H9 (cell line): ENCODE measurements around the gene CHCHD6. TPM values are rescaled to one million over a fixed set of nuclear protein-coding genes. Genes with fewer than 3 reads are reported as not detected.
A peak's percentile ranks its signal among the peaks of the same experiment; 100 is the strongest.

Experiments
- DNase-seq: peaks from one replicate; pipeline ENCODE4 v3.0.0-alpha.2; 2017
- H2AFZ ChIP-seq: one replicate; pipeline ENCODE4 v1.6.1; 2013; ENCODE audit warnings: mild to moderate bottlenecking, low read length, control low read depth, moderate library complexity
- H2AK5ac ChIP-seq: 2 replicates; pipeline ENCODE4 v1.6.1; 2013; ENCODE audit warnings: low read length, control low read depth, mixed read lengths; ENCODE audit not compliant: insufficient read length
- H2BK120ac ChIP-seq: one replicate; pipeline ENCODE4 v1.6.1; 2013; ENCODE audit warnings: low read depth, mild to moderate bottlenecking, low read length, control low read depth, inconsistent platforms; ENCODE audit not compliant: poor library complexity, severe bottlenecking
- H2BK12ac ChIP-seq: 2 replicates; pipeline ENCODE4 v1.6.1; 2013; ENCODE audit warnings: low read length, control low read depth, mixed read lengths, low read depth; ENCODE audit not compliant: insufficient read length
- H2BK15ac ChIP-seq: 2 replicates; pipeline ENCODE4 v1.6.1; 2013; ENCODE audit warnings: low read depth, low read length, control low read depth
- H2BK20ac ChIP-seq: one replicate; pipeline ENCODE4 v1.6.1; 2013; ENCODE audit warnings: low read depth, mild to moderate bottlenecking, low read length, control low read depth, inconsistent platforms; ENCODE audit not compliant: poor library complexity, severe bottlenecking
- H2BK5ac ChIP-seq: 2 replicates; pipeline ENCODE4 v1.6.1; 2013; ENCODE audit warnings: low read length, control low read depth, mixed read lengths; ENCODE audit not compliant: insufficient read length
- H3K14ac ChIP-seq: 2 replicates; pipeline ENCODE4 v1.6.1; 2013; ENCODE audit warnings: low read length, control low read depth; ENCODE audit not compliant: insufficient read depth
- H3K18ac ChIP-seq: 2 replicates; pipeline ENCODE4 v1.6.1; 2013; ENCODE audit warnings: low read depth, mild to moderate bottlenecking, mixed read lengths, low read length, control low read depth; ENCODE audit not compliant: insufficient read length
- H3K23ac ChIP-seq: 2 replicates; pipeline ENCODE4 v1.6.1; 2013; ENCODE audit warnings: low read length, control low read depth, mixed read lengths, low read depth; ENCODE audit not compliant: insufficient read length
- H3K23me2 ChIP-seq: 2 replicates; pipeline ENCODE4 v1.6.1; 2013; ENCODE audit warnings: low read depth, mild to moderate bottlenecking, mixed read lengths, low read length, control low read depth; ENCODE audit not compliant: insufficient read length, poor library complexity, severe bottlenecking
- H3K27ac ChIP-seq: 2 replicates; pipeline ENCODE4 v1.5.1; 2013; ENCODE audit warnings: low read length, control low read depth, mixed read lengths, low read depth; ENCODE audit not compliant: insufficient read length
- H3K27me3 ChIP-seq: 2 replicates; pipeline ENCODE4 v1.6.1; 2013; ENCODE audit warnings: low read length, control low read depth, inconsistent platforms; ENCODE audit not compliant: insufficient read depth
- H3K4ac ChIP-seq: 2 replicates; pipeline ENCODE4 v1.6.1; 2013; ENCODE audit warnings: low read depth, mild to moderate bottlenecking, control low read depth, inconsistent platforms, low read length, moderate library complexity
- H3K4me1 ChIP-seq: 2 replicates; pipeline ENCODE4 v1.6.1; 2013; ENCODE audit warnings: low read length, control low read depth, inconsistent platforms; ENCODE audit not compliant: insufficient read depth
- H3K4me2 ChIP-seq: 2 replicates; pipeline ENCODE4 v1.6.1; 2013; ENCODE audit warnings: low read length, control low read depth, mixed read lengths; ENCODE audit not compliant: insufficient read length, insufficient read depth
- H3K56ac ChIP-seq: 2 replicates; pipeline ENCODE4 v1.6.1; 2013; ENCODE audit warnings: low read depth, mild to moderate bottlenecking, mixed read lengths, low read length, control low read depth; ENCODE audit not compliant: insufficient read length
- H3K79me1 ChIP-seq: 2 replicates; pipeline ENCODE4 v1.6.1; 2013; ENCODE audit warnings: low read depth, mild to moderate bottlenecking, moderate library complexity, low read length, control low read depth, inconsistent platforms; ENCODE audit not compliant: insufficient read depth, poor library complexity, severe bottlenecking
- H3K79me2 ChIP-seq: 2 replicates; pipeline ENCODE4 v1.6.1; 2013; ENCODE audit warnings: low read length, control low read depth, inconsistent platforms; ENCODE audit not compliant: insufficient read depth
- H3K9ac ChIP-seq: 2 replicates; pipeline ENCODE4 v1.6.1; 2013; ENCODE audit warnings: low read length, control low read depth, mixed read lengths; ENCODE audit not compliant: insufficient read length; ENCODE audit errors: extremely low read depth
- H3K9me3 ChIP-seq: one replicate; pipeline ENCODE4 v1.6.1; 2013; ENCODE audit warnings: low read depth, low read length, inconsistent platforms; ENCODE audit not compliant: control insufficient read depth
- H3T11ph ChIP-seq: one replicate; pipeline ENCODE4 v1.6.1; 2013; ENCODE audit warnings: mild to moderate bottlenecking, low read length, control low read depth, inconsistent platforms
- H4K20me1 ChIP-seq: one replicate; pipeline ENCODE4 v1.6.1; 2013; ENCODE audit not compliant: control insufficient read depth, insufficient read length, insufficient read depth
- H4K5ac ChIP-seq: 2 replicates; pipeline ENCODE4 v1.6.1; 2013; ENCODE audit warnings: low read depth, mild to moderate bottlenecking, mixed read lengths, low read length, control low read depth; ENCODE audit not compliant: insufficient read length
- H4K8ac ChIP-seq: replicated peaks from 2 replicates; pipeline ENCODE4 v1.6.1; 2013; ENCODE audit warnings: low read length, control low read depth, mixed read lengths, low read depth; ENCODE audit not compliant: insufficient read length
- H4K91ac ChIP-seq: 2 replicates; pipeline ENCODE4 v1.6.1; 2013; ENCODE audit warnings: low read depth, mild to moderate bottlenecking, moderate library complexity, mixed read lengths, low read length, control low read depth; ENCODE audit not compliant: insufficient read length
- H3K27ac Mint-ChIP-seq, 3 experiments: 2 replicates in 2 of 3; 3 replicates in 1 of 3; pipeline ENCODE4 v1.8.0; 2020 to 2021; ENCODE audit warnings: mixed read lengths in 3 of 3, mild to moderate bottlenecking in 1 of 3, moderate library complexity in 1 of 3
- H3K27me3 Mint-ChIP-seq: 2 replicates; pipeline ENCODE4 v1.8.0; 2021; ENCODE audit warnings: low read depth, mild to moderate bottlenecking, moderate library complexity, mixed read lengths
- H3K36me3 Mint-ChIP-seq, 3 experiments: 2 replicates in 2 of 3; 3 replicates in 1 of 3; pipeline ENCODE4 v1.8.0; 2020 to 2021; ENCODE audit warnings: low read depth in 3 of 3, mixed read lengths in 3 of 3; ENCODE audit not compliant: insufficient read depth in 1 of 3
- H3K4me1 Mint-ChIP-seq, 2 experiments: 2 replicates each; pipeline ENCODE4 v1.8.0; 2020; ENCODE audit warnings: mixed read lengths in 2 of 2
- H3K4me3 Mint-ChIP-seq, 2 experiments: 2 replicates in 1 of 2; 3 replicates in 1 of 2; pipeline ENCODE4 v1.8.0; 2020 to 2021; ENCODE audit warnings: mild to moderate bottlenecking in 2 of 2, mixed read lengths in 2 of 2, moderate library complexity in 1 of 2
- H3K9me3 Mint-ChIP-seq, 2 experiments: 2 replicates in 1 of 2; 3 replicates in 1 of 2; pipeline ENCODE4 v1.8.0; 2020; ENCODE audit warnings: mild to moderate bottlenecking in 2 of 2, mixed read lengths in 2 of 2, moderate library complexity in 1 of 2
- CTCF ChIP-seq: fragments of 200-600 bp; sonication (generic); conservative IDR thresholded peaks from 3 replicates; pipeline ENCODE4 v1.8.0; 2021; ENCODE audit warnings: antibody characterized with exemption, mild to moderate bottlenecking
- WGBS: extraction: QIAGEN DNeasy Blood & Tissue Kit; methylation state at CpG from one replicate; pipeline ENCODE4 v1.1.7; 2013; ENCODE audit warnings: missing lambda C conversion rate, low lambda C conversion rate, mixed read lengths; ENCODE audit not compliant: insufficient read length; ENCODE audit errors: extremely low coverage; 5-methylcytosine and 5-hydroxymethylcytosine counted together
- total RNA-seq: library from RNA; stranded (reverse); gene quantifications from 2 replicates; pipeline ENCODE4 v1.2.1, GENCODE V29; 2021

Gene CHCHD6
- total RNA-seq, 1 experiment from 2014 or later = 34.2 TPM

GRCh38 chr3:126711121-126711760 lies 7.2 kb downstream of the CHCHD6 start:
- TF ChIP-seq CTCF = peak; percentile 26; the same call in 2 of the 3 replicates
- no peak overlapping the region for H3K23ac ChIP-seq
- H3K27ac Mint-ChIP-seq = no peak overlapping the region
- no peak overlapping the region for H2AFZ ChIP-seq
- no peak overlapping the region for H2AK5ac ChIP-seq
- no peaks in the 10 kb centered on the region for H3K4me1 ChIP-seq
- H4K8ac ChIP-seq = no peak overlapping the region
- no peak overlapping the region for H3K9ac ChIP-seq
- no peak overlapping the region for H3T11ph ChIP-seq
- no peak overlapping the region for H3K4me3 Mint-ChIP-seq
- H4K5ac ChIP-seq = no peak overlapping the region
- H3K9me3 ChIP-seq = no peaks in the 10 kb centered on the region
- no peak overlapping the region for H3K4ac ChIP-seq
- H3K9me3 Mint-ChIP-seq = no peaks in the 10 kb centered on the region; a peak in 1 of 5 replicates
- no peak overlapping the region for H2BK15ac ChIP-seq
- H3K27me3 ChIP-seq = no peaks in the 10 kb centered on the region
- H3K4me2 ChIP-seq = no peak overlapping the region
- peaks cover 0 to 8% of the 10 kb centered on the region in 2 experiments; a peak in 3 of 4 replicates for H3K4me1 Mint-ChIP-seq
- H3K79me1 ChIP-seq = peaks cover 3% of the 10 kb centered on the region
- H3K36me3 Mint-ChIP-seq = peaks cover 5 to 8% (median 6%) of the 10 kb centered on the region in 3 experiments
- no peak overlapping the region for H2BK5ac ChIP-seq
- no peak overlapping the region for H4K91ac ChIP-seq
- H4K20me1 ChIP-seq = no peaks in the 10 kb centered on the region
- no peak overlapping the region for H3K56ac ChIP-seq
- no CpG with 5 or more reads among the region's 8 CpGs for WGBS
- H3K23me2 ChIP-seq = no peaks in the 10 kb centered on the region
- H2BK120ac ChIP-seq = no peak overlapping the region
- no peaks in the 10 kb centered on the region for H3K27me3 Mint-ChIP-seq
- H3K27ac ChIP-seq = no peak overlapping the region
- no peak for DNase-seq
- H3K79me2 ChIP-seq = peaks cover 3% of the 10 kb centered on the region; the same call in 1 of the 2 replicates
- no peak overlapping the region for H2BK12ac ChIP-seq
- H3K14ac ChIP-seq = no peak overlapping the region
- no peak overlapping the region for H2BK20ac ChIP-seq
- H3K18ac ChIP-seq = no peak overlapping the region
